ENCODE measurements around the gene TEX44.

TEX44 gene

DNA sequence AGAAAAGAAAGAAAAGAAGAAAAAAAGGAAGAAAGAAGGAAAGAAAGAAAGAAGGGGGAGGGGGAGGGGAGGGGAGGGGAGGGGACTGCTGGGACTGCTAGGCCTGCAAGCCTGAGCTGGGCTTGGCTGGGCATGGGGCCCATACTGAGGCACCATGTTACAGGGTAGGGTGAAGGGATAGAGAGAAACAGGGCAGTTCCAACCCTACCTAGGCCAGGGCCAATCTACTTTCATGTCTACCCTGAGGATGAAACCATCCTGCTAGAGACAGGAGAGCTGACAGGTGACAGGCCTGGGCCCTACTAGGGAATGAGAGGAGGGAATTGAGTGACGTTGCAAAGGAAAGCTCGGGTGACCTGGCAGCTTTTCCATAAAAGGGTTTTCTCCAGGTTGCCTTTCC lies 41.7 kb downstream of the TEX44 start:
- no peak for TF ChIP-seq USF1 (IDR thresholded peaks at IDR 0.05)
- TF ChIP-seq ZBTB7A (IDR thresholded peaks at IDR 0.05; ENCODE audit: low read depth): no peak
- TF ChIP-seq YY1 (IDR thresholded peaks at IDR 0.05; ENCODE audit: low read depth): no peak
- no peak for TF ChIP-seq RAD21 (IDR thresholded peaks at IDR 0.05; ENCODE audit: low read depth)
- TF ChIP-seq EP300 (IDR thresholded peaks at IDR 0.05; ENCODE audit: borderline replicate concordance): no peak
- no peak for TF ChIP-seq EGR1 (IDR thresholded peaks at IDR 0.05)
- no peak for TF ChIP-seq CREB1 (IDR thresholded peaks at IDR 0.05; ENCODE audit: low read depth)
- no peak for TF ChIP-seq MAX (IDR thresholded peaks at IDR 0.05)
- TF ChIP-seq TAF1 (IDR thresholded peaks at IDR 0.05; ENCODE audit: low read depth): no peak
- TF ChIP-seq, protein P1, sequence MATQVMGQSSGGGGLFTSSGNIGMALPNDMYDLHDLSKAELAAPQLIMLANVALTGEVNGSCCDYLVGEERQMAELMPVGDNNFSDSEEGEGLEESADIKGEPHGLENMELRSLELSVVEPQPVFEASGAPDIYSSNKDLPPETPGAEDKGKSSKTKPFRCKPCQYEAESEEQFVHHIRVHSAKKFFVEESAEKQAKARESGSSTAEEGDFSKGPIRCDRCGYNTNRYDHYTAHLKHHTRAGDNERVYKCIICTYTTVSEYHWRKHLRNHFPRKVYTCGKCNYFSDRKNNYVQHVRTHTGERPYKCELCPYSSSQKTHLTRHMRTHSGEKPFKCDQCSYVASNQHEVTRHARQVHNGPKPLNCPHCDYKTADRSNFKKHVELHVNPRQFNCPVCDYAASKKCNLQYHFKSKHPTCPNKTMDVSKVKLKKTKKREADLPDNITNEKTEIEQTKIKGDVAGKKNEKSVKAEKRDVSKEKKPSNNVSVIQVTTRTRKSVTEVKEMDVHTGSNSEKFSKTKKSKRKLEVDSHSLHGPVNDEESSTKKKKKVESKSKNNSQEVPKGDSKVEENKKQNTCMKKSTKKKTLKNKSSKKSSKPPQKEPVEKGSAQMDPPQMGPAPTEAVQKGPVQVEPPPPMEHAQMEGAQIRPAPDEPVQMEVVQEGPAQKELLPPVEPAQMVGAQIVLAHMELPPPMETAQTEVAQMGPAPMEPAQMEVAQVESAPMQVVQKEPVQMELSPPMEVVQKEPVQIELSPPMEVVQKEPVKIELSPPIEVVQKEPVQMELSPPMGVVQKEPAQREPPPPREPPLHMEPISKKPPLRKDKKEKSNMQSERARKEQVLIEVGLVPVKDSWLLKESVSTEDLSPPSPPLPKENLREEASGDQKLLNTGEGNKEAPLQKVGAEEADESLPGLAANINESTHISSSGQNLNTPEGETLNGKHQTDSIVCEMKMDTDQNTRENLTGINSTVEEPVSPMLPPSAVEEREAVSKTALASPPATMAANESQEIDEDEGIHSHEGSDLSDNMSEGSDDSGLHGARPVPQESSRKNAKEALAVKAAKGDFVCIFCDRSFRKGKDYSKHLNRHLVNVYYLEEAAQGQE (IDR thresholded peaks at IDR 0.05; ENCODE audit: low read depth): no peak
- TF ChIP-seq NFIC (IDR thresholded peaks at IDR 0.05): no peak
- TF ChIP-seq TEAD4 (IDR thresholded peaks at IDR 0.05): no peak
- TF ChIP-seq FOXM1 (IDR thresholded peaks at IDR 0.05; ENCODE audit: borderline replicate concordance, low read depth): no peak
- no peak for TF ChIP-seq TCF12 (IDR thresholded peaks at IDR 0.05; ENCODE audit: low read depth)
- no peak for TF ChIP-seq CEBPB (IDR thresholded peaks at IDR 0.05)

- TF ChIP-seq YY1 (IDR thresholded peaks at IDR 0.05; ENCODE audit: low read depth) (no peak), ZBTB7A (IDR thresholded peaks at IDR 0.05; ENCODE audit: low read depth) (no peak), EP300 (IDR thresholded peaks at IDR 0.05; ENCODE audit: borderline replicate concordance) (no peak), CEBPB (IDR thresholded peaks at IDR 0.05) (no peak), TEAD4 (IDR thresholded peaks at IDR 0.05) (no peak), USF1 (IDR thresholded peaks at IDR 0.05) (no peak), RAD21 (IDR thresholded peaks at IDR 0.05; ENCODE audit: low read depth) (no peak), NFIC (IDR thresholded peaks at IDR 0.05) (no peak), CREB1 (IDR thresholded peaks at IDR 0.05; ENCODE audit: low read depth) (no peak), EGR1 (IDR thresholded peaks at IDR 0.05) (no peak)
- TF ChIP-seq, protein P1 (IDR thresholded peaks at IDR 0.05; ENCODE audit: low read depth): no peak
Observed at GRCh38 chr2:231634951-231635875, 42.5 kb downstream of the TEX44 start.

DNA sequence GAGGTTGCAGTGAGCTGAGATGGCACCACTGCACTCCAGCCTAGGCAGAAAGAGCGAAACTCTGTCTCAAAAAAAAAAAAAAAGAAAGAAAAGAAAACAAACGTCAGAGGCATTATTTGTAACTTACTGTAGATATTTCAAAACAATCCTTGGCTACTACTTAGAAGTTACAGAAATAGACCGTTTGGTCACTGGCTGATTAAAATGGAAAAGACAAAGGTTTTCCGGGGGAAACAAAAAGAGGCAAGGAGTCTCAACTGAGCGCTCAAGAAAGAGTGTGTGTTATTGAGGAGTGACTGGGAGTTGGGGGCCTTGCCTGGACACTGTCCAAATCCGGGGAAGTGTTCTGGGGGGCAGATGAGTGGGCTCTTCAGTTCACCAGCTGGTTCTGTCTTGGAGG lies 47.6 kb downstream of the TEX44 start:
- TF ChIP-seq, protein P1 (IDR thresholded peaks at IDR 0.05; ENCODE audit: low read depth): no peak
- TF ChIP-seq FOXM1 (IDR thresholded peaks at IDR 0.05; ENCODE audit: borderline replicate concordance, low read depth): no peak
- TF ChIP-seq ZBTB7A (IDR thresholded peaks at IDR 0.05; ENCODE audit: low read depth): no peak
- TF ChIP-seq MAX (IDR thresholded peaks at IDR 0.05): no peak
- TF ChIP-seq NFIC (IDR thresholded peaks at IDR 0.05): no peak
- TF ChIP-seq TEAD4 (IDR thresholded peaks at IDR 0.05): no peak
- no peak for TF ChIP-seq USF1 (IDR thresholded peaks at IDR 0.05)

DNA sequence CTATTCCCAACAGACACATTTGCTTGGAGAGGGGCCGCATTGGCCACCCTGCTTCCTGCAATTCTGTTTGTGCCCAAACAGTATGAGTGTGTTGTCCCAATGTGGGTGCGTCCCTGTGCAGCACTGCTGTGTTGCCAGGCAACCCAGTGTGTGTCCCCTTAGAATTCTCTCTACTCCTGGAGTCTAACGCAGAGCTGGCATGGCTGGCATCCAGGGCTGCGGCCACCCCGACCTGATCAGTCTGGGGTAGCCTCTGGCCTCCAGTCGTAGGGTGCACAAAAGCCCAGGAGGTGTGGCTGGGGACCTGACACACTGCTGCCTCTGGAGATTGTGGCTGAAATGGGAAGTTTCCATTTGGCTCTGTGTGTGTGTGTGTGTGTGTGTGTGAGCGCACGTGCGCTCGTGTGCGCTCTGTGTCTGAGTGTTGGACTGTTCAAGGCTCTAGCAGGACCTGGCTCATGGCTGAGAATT lies 48.0 kb downstream of the TEX44 start:
- TF ChIP-seq FOXM1 (IDR thresholded peaks at IDR 0.05; ENCODE audit: borderline replicate concordance, low read depth): no peak
- no peak for TF ChIP-seq RAD21 (IDR thresholded peaks at IDR 0.05; ENCODE audit: low read depth)
- TF ChIP-seq TCF12 (IDR thresholded peaks at IDR 0.05; ENCODE audit: low read depth): no peak
- no peak for TF ChIP-seq ZBTB7A (IDR thresholded peaks at IDR 0.05; ENCODE audit: low read depth)
- TF ChIP-seq EP300 (IDR thresholded peaks at IDR 0.05; ENCODE audit: borderline replicate concordance): no peak
- no peak for TF ChIP-seq CREB1 (IDR thresholded peaks at IDR 0.05; ENCODE audit: low read depth)
